HG02981 (cell line): ENCODE results near the gene MYO7A.

Source experiments
- ATAC-seq: cut with Tn5 transposase; IDR thresholded peaks from one replicate; pipeline ENCODE4 v1.9.1; 2021; ENCODE audit warnings: mild to moderate bottlenecking, moderate library complexity; ENCODE audit not compliant: unreplicated experiment

The MYO7A gene

DNA sequence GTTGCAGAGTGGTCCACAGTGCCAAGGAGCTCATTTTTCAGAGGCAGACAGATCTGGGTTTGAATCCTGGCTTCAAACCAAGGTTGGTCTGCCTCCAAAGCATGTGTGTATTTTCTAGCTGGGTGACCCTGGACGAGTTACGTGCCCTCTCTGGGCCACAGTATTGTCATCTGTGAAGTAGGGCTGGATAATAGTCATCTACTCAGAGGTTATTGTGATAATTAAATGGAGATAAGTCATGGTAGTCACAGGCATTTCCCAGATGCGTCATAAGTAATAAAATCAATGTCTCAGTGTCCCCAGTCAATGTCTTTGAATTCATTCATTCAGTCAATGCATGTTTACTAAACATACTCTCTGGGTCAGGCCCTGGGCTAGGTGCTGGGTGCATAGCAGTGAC is 16.8 kb upstream of the MYO7A start:
- no peak for ATAC-seq

DNA sequence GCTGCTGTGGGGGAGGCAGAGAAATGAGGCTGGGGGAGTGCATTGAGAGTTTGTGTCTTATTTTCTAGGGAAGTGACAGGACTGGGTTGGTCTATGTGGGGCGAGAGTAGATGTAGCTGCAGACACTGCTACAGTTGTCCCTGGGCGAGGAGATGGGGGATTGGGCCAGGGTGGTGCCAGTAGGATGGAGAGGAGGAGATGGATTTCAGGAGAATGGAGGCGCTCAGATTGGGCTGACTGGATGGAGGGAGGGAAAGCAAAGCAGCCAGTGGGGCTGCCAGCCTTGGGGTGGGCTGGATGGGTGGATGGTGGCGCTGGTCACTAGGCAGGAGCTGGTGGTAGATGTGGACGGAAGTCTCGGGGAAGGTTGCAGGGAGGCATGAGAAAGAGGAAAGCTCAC is 16.1 kb upstream of the MYO7A start:
- no peak for ATAC-seq

DNA sequence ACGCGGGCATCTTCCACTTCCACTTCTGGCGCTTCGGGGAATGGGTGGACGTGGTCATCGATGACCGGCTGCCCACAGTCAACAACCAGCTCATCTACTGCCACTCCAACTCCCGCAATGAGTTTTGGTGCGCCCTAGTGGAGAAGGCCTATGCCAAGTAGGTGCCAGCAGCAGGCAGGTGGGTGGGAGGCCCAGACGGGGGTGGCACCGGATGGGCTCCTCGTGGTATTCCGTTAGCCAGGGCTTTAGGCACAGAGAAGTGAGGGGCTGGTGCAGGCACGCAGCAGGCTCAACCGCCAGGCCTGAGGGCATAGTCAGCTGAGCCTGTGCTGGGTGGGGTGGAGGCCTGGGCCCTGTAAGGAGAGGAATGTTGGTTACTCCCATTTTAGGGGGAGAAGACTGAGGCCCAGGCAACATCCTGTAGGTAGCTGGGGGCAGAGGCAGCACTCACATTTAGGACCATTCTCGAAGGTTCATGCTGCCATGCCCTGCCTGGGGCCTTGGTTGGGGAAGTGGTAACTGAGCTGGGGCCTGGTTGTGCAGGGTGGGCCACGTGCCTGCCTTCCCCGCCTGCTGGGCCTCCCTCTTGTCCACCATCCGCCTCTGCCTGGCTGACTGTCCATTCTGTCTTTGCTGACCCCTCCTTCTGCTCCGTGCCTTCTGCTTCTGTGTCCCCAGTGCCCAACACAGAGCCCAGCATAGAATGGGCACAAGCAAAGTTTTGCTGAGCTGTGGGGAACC is 15.2 kb upstream of the MYO7A start:
- no peak for ATAC-seq

GRCh38 chr11:77113382-77114088 is 14.5 kb upstream of the MYO7A start:
- no peak for ATAC-seq

GRCh38 chr11:77114089-77114463 is 14.0 kb upstream of the MYO7A start:
- no peak for ATAC-seq

GRCh38 chr11:77115181-77115611 is 12.8 kb upstream of the MYO7A start:
- no peak for ATAC-seq

GRCh38 chr11:77115956-77116355 is 12.1 kb upstream of the MYO7A start:
- ATAC-seq: no peak

GRCh38 chr11:77117492-77117891 is 10.6 kb upstream of the MYO7A start:
- ATAC-seq: no peak

DNA sequence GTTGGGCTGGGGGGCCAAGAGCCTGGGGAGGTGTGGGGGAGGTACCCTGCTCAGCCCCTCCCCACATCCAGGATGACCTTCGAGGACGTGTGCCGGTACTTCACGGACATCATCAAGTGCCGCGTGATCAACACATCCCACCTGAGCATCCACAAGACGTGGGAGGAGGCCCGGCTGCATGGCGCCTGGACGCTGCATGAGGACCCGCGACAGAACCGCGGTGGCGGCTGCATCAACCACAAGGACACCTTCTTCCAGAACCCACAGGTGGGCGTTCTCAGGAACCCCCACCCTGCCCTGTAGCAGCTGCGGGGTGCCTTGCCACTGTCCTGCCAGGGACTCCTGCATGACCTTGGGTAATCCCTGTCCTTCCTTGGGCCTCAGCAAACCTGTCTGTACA is 10.0 kb upstream of the MYO7A start:
- no peak for ATAC-seq

DNA sequence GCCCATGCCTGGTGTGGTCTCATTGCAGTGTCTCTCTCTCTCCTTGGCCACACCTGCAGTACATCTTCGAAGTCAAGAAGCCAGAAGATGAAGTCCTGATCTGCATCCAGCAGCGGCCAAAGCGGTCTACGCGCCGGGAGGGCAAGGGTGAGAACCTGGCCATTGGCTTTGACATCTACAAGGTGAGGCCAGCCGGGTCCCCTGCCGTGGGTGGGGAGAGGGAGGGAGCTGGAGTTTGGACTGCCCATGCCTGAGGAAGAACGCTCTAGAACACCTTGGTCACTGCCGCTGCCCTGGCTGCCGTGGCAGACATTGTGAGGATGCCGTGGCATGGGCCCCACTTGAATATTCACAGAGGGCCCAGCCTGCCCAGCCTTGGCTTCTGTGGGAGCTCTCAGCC is 9.1 kb upstream of the MYO7A start:
- ATAC-seq: no peak

- no peak for ATAC-seq
Measured at GRCh38 chr11:77119531-77119936, 8.5 kb upstream of the MYO7A start.

GRCh38 chr11:77120571-77120970 is 7.5 kb upstream of the MYO7A start:
- no peak for ATAC-seq

DNA sequence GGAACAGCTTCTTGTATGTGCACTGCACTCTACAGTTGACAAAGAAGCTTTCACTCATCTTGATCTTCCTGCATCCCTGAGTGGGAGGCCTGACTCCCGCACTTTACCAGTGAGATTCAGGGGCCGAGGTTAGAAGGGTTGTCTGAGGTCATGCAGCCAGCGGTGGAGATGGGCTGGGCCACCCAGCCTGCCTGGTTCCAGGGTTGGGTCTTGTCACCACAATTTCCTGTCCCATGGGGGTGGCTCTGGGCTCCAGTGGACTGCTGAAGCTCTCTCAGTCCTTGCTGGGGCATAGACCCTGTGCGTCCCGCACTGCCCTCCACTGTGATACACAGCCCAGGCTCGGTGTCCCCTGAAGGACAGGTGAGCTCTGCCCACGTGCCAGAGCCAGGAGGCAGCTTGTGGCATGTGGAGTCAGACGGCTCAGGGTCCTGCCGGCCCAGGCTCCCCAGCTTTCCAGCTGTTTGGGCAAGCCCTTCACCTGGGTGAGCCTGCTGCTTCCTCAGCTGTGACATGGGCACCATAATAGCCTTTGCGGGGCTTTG is 6.9 kb upstream of the MYO7A start:
- no peak for ATAC-seq

GRCh38 chr11:77121876-77122575 is 6.0 kb upstream of the MYO7A start:
- ATAC-seq: no peak

- ATAC-seq: no peak
Measured at GRCh38 chr11:77122576-77123212, 5.4 kb upstream of the MYO7A start.

DNA sequence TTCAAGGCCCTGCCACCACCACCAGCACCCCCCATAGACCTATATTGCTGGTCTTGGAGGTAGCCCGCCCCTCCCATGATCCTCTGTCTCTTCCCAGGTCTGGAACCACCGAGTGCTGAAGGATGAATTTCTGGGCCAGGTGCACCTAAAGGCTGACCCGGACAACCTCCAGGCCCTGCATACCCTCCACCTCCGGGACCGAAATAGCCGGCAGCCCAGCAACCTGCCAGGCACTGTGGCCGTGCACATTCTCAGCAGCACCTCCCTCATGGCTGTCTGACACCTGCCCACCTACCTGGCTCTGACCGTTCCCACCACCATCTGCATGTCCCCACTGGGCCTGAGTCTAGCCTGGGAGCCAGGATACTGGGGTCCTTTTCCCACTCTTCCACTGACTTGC is 4.5 kb upstream of the MYO7A start:
- no peak for ATAC-seq

- no peak for ATAC-seq
Measured at GRCh38 chr11:77124041-77124440, 4.0 kb upstream of the MYO7A start.

DNA sequence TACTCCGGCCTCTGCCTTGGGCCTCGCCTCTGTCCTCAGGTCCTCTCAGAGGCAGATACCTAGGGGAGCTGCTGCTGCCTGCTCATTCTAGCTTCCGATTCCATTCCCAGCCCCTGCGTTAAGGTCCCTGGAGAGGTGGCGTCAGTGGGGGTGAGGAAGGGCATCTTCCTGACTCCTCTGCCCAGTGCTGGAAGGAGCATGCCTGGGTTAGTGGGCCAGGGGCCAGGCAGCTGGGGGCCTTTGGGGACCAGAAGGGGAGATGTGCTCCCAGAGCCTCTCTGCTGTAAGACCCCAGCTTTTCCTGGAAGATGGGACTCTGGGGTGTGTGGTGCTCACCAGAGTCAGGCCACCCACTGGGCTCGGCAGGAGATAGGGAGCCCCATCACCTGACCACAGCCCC is 3.6 kb upstream of the MYO7A start:
- no peak for ATAC-seq

- ATAC-seq: no peak
Measured at GRCh38 chr11:77125191-77125590, 2.9 kb upstream of the MYO7A start.

GRCh38 chr11:77125695-77126094 is 2.4 kb upstream of the MYO7A start:
- ATAC-seq: no peak

DNA sequence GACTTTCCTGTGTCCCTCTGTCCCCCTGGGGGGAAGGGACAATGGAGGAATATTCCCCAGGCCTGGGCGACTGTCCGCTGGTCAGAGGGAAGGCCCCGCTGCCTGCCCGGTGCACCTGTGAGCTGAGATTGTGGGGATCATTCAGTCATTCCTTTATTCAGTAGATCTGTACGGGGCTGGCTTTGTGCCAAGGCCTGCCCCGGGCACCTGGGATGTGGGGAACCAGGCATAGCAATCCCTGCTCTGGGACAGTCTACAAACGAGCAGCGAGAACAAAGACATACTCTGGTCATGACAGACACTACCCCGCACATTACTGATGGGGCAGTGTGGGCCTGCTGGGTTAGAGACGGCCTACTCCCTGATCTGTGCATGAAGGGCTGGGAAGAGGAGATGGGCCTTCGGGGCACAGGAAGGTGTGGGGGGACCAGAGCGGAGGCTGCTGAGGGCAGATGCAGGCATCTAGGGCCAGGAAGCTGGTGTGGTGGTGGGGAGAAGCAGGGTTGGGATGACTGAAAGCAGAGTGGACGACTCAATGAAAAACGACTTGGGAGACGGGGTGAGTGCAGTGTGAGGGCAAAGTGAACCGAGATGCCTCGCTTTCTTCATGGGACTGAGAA is 1.8 kb upstream of the MYO7A start:
- no peak for ATAC-seq
